HepG2 (cell line): ENCODE results near the gene TRPT1. TPM values are rescaled to one million over a fixed set of nuclear protein-coding genes. Genes with fewer than 3 reads are reported as not detected.
A peak's percentile ranks its signal among the peaks of the same experiment; 100 is the strongest.

ENCODE experiments used
- BRD4 ChIP-seq: sonication (generic); formaldehyde crosslinking; IDR thresholded peaks from 2 replicates; pipeline ENCODE4 v1.4.0; 2020; ENCODE audit warnings: missing genetic modification reagents
- DNMT3B ChIP-seq: conservative IDR thresholded peaks from 2 replicates; pipeline ENCODE4 v1.6.1; 2016; ENCODE audit warnings: missing biosample characterization, control low read depth
- E2F5 ChIP-seq: sonication (generic); formaldehyde crosslinking; conservative IDR thresholded peaks from 2 replicates; pipeline ENCODE4 v1.4.0; 2020; ENCODE audit warnings: missing genetic modification reagents
- FUBP1 ChIP-seq: sonication (generic); formaldehyde crosslinking; IDR thresholded peaks from 2 replicates; pipeline ENCODE4 v1.5.1; 2020; ENCODE audit warnings: missing genetic modification reagents, mild to moderate bottlenecking, borderline replicate concordance
- GATA4 ChIP-seq: sonication (generic); IDR thresholded peaks from 2 replicates; pipeline ENCODE4 v1.6.1; 2016; ENCODE audit warnings: antibody characterized with exemption, low read depth, borderline replicate concordance
- MAZ ChIP-seq, 2 experiments: sonication (generic) in 1 of 2; formaldehyde crosslinking in 1 of 2; IDR thresholded peaks; 2 replicates each; pipeline versions ENCODE4 v1.5.0 to v1.6.1; 2012 to 2020; ENCODE audit warnings: low read depth in 2 of 2, mild to moderate bottlenecking in 2 of 2, borderline replicate concordance in 1 of 2, improper control_type of control experiment in 1 of 2, low read length in 1 of 2, missing genetic modification reagents in 1 of 2, moderate library complexity in 1 of 2
- MTF2 ChIP-seq: sonication (generic); formaldehyde crosslinking; IDR thresholded peaks from 2 replicates; pipeline ENCODE4 v1.5.0; 2020; ENCODE audit warnings: missing genetic modification reagents, borderline replicate concordance
- MXI1 ChIP-seq: IDR thresholded peaks from 3 replicates; pipeline ENCODE4 v1.6.1; 2012; ENCODE audit warnings: low read depth, low read length, inconsistent platforms, borderline replicate concordance
- MYC ChIP-seq: sonication (generic); formaldehyde crosslinking; IDR thresholded peaks from 2 replicates; pipeline ENCODE4 v1.9.0; 2021; ENCODE audit warnings: missing genetic modification reagents, borderline replicate concordance
- NCOR1 ChIP-seq: fragments of 200-600 bp; sonication (generic); IDR thresholded peaks from 2 replicates; pipeline ENCODE4 v1.7.0; 2017; ENCODE audit warnings: antibody characterized with exemption, low read length, borderline replicate concordance
- POGZ ChIP-seq: sonication (generic); formaldehyde crosslinking; IDR thresholded peaks from 2 replicates; pipeline ENCODE4 v1.4.0; 2020; ENCODE audit warnings: mild to moderate bottlenecking, missing genetic modification reagents
- U2AF2 ChIP-seq: fragments of 200-400 bp; formaldehyde crosslinking; IDR thresholded peaks from 2 replicates; pipeline ENCODE4 v1.6.1; 2017; ENCODE audit warnings: low read depth, mild to moderate bottlenecking, low read length
- YEATS2 ChIP-seq: sonication (generic); formaldehyde crosslinking; IDR thresholded peaks from 2 replicates; pipeline ENCODE4 v1.4.0; 2020; ENCODE audit warnings: missing genetic modification reagents, borderline replicate concordance
- ZBTB37 ChIP-seq: sonication (generic); formaldehyde crosslinking; IDR thresholded peaks from 2 replicates; pipeline ENCODE4 v1.4.0; 2020; ENCODE audit warnings: mild to moderate bottlenecking, missing genetic modification reagents
- ZNF143 ChIP-seq: sonication (generic); formaldehyde crosslinking; IDR thresholded peaks from 2 replicates; pipeline ENCODE4 v1.4.0; 2020; ENCODE audit warnings: missing genetic modification reagents
- ZNF264 ChIP-seq: sonication (generic); formaldehyde crosslinking; IDR thresholded peaks from 2 replicates; pipeline ENCODE4 v1.4.0; 2020; ENCODE audit warnings: missing genetic modification reagents
- ZNF337 ChIP-seq: sonication (generic); formaldehyde crosslinking; IDR thresholded peaks from 2 replicates; pipeline ENCODE4 v1.5.1; 2020; ENCODE audit warnings: missing genetic modification reagents, low read depth, mild to moderate bottlenecking, borderline replicate concordance
- ZNF646 ChIP-seq: sonication (generic); formaldehyde crosslinking; IDR thresholded peaks from 2 replicates; pipeline ENCODE4 v1.9.0; 2021; ENCODE audit warnings: mild to moderate bottlenecking, missing genetic modification reagents
- polyA plus RNA-seq, 8 experiments: library from polyadenylated mRNA; depleted of rRNA in 3 of 8; stranded (reverse) in 7 of 8; unstranded in 1 of 8; fragments of >200 nt; fragmentation: Illumina TruSeq in 4 of 8; extraction: Trizol in 4 of 8; gene quantifications; 2 replicates each; pipeline versions ENCODE4 v1.2.1 to v1.2.3, GENCODE V29; 2011 to 2016; ENCODE audit warnings: low read depth in 4 of 8, missing spikeins in 1 of 8, mixed read lengths in 1 of 8; ENCODE audit not compliant: insufficient read depth in 1 of 8
- total RNA-seq, 5 experiments: library from RNA; depleted of rRNA; stranded (reverse); fragments of >200 nt; fragmentation: Illumina TruSeq; extraction: Trizol; gene quantifications; 2 replicates each; pipeline ENCODE4 v1.2.3, GENCODE V29; 2016; ENCODE audit warnings: low read depth in 1 of 5

The TRPT1 gene
- total and polyA plus RNA-seq, 2 of the 13 experiments (the other 11 are each of a cell fraction or from before 2014, with no cell fraction given) = 24.8 to 40.7 TPM

GRCh38 chr11:64234647-64235379 is 8.8 kb upstream of the TRPT1 start (continued):
- no peak for TF ChIP-seq ZNF143 (CRISPR knock-in tag)
- peak; percentile 62; the same call in 1 of the 2 replicates for TF ChIP-seq MYC (CRISPR knock-in tag)
- no peak for TF ChIP-seq POGZ (CRISPR knock-in tag)
- TF ChIP-seq ZBTB37 (CRISPR knock-in tag) = no peak
- TF ChIP-seq U2AF2 = no peak
- TF ChIP-seq BRD4 (CRISPR knock-in tag) = 0 out of 2 replicates have a peak, but pooled peaks have one; percentile 57
- TF ChIP-seq FUBP1 (CRISPR knock-in tag) = no peak
- TF ChIP-seq DNMT3B (CRISPR knock-in tag) = no peak
- TF ChIP-seq NCOR1 = no peak
- no peak for TF ChIP-seq MTF2 (CRISPR knock-in tag)
- no peak for TF ChIP-seq ZNF646
- no peak for TF ChIP-seq GATA4
- no peak for TF ChIP-seq ZNF337 (CRISPR knock-in tag)
- TF ChIP-seq ZNF264 (CRISPR knock-in tag) = no peak
- TF ChIP-seq YEATS2 (CRISPR knock-in tag) = no peak
- TF ChIP-seq E2F5 (CRISPR knock-in tag) = no peak
- peak; percentile 56; the same call in 1 of the 3 replicates for TF ChIP-seq MXI1
- peak; percentile 63; the same call in 1 of the 2 replicates for TF ChIP-seq MAZ (IDR thresholded peaks at IDR 0.05; ENCODE audit: borderline replicate concordance, low read depth, low read length)
- 0 out of 2 replicates have a peak, but pooled peaks have one; percentile 29 for TF ChIP-seq MAZ (CRISPR knock-in tag; IDR thresholded peaks at IDR 0.05; ENCODE audit: low read depth)
